ENCODE results near the gene IL13RA1.
"Not testable (repeated sequence)": the region's sequence is repeated elsewhere in the genome, so short reads cannot be mapped to it uniquely, and the experiment has no call there.

IL13RA1 gene

DNA sequence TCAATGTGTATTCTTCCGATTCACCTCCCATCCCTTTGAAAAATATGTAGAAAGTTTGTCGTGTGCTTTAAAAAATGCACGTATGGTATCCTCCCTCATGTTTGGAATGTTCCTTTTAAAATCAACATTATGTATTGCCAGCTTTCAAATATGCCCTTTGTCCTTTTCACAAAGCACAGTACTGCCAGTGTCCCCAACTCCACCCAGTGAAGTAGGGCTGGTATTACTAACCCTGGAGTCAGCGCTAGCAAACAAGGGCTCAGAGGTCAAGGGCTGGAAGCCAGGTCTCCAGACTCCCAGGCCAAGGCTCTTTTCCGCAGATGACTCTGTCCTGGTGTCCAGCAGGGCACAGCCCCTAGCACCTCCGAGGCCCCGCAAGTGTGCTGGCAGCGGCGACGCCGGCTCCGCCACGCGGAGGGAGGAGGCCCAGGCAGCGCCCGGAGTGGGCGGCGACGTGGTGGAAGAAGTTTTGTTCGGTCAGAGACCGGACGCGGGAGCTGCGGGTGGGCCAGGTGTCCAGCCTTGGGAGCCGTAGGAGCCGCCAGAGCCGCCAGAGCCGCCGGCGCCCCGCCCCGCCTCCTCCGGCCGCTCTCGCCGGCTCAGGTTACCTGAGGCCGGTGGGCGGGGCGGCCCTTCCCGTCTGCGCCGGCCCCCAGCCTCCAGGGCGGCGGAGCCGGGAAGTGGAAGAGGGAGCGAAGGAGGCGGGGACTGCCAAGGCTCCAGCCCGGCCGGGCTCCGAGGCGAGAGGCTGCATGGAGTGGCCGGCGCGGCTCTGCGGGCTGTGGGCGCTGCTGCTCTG lies at the start of gene IL13RA1:
Gene IL13RA1 (plus strand): TSS at position 720 of the 799 bp plus-strand sequence. CDS start 33 bp downstream, at position 753.
- no peak for DNase-seq (ENCODE audit: low read depth)

DNA sequence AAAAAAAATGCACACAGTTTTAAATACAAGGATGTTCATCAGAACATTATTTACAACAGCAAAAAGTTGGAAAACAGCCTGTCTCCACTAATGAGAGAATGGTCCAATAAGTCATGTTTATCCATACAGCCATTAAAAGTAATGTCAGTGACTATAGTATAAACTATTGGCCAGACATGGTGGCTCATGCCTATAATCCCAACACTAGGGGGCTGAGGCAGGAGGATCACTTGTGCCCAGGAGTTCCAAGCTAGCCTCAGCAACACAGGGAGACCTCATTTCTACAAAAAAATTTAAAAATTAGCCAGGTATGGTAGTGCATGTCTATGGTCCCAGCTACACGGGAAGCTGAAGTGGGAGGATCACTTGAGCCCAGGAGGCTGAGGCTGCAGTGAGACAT lies 48.1 kb upstream of the IL13RA1 start:
- DNase-seq (ENCODE audit: low read depth), result no peak

DNA sequence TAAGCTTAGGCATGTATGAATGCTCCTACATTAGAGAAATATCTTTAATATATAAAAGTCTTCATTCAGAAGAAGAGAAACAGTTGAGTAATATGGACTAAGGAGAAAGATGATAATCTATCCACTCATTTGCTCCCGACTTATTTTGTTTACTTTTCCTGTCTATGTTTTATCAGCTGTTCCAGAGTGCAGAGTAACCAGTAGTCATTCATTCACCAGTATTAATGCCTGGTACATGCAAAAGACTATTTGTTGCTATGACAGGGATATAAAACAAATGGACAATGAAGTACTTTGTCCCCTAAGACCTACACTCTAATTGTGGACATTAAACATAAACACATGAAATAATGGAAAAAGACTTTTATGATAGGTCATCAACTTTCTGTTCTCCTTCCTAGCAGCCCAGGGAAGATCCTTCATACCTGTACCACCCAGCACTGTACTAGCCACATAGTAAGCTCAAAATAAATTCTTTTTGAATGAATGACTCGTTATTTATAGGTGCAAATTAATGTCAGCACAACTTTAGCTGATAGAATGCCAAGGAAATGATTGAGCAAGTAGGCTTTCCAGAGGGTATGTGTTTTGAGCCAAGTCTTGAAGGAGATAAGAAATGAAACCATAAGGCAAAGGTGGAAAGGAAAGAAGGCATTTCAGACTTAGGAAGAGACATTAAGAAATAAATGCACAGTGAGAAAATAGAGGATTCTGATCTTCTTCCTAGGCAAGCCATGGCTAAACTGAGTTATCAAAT lies 45.0 kb upstream of the IL13RA1 start:
- no peak for DNase-seq (ENCODE audit: low read depth)

DNA sequence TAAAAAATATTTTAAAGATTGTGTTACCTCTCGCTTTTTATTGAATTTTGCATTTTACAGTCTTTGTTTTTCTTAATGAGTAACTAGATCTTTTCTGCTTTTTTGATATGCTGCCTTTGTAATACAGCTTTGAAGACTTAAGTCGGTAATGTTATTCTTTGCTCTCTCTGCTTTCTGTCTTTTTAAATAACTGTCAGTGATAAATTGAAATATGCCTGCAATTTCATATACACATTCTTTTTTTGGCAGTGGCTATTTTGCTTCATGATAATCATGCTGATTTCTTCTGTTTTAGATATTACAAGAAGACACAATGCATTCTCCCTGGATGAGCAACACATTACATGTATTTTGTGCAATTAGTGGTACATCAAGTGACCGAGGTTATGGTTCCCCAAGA lies 42.0 kb upstream of the IL13RA1 start:
- no peak for DNase-seq (ENCODE audit: low read depth)

DNA sequence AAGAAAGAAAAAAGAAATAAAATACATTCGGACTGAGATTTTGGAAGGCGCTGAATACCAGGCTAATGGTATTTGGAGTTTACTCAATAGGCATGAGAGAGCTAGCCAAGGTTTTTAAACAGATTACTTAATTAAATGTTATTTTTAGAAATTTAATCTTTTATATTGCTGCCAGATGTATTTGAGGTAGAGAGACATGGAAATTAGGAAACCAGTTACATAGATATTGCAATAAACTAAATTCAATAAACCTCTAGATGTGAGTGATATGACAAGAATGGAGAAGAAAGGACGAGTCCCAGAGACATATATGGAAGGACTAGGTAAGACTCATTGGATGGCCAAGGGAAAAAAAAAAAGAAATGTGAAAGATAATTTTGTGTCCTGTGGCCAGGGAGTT lies 38.5 kb upstream of the IL13RA1 start:
- no peak for DNase-seq (ENCODE audit: low read depth)

DNA sequence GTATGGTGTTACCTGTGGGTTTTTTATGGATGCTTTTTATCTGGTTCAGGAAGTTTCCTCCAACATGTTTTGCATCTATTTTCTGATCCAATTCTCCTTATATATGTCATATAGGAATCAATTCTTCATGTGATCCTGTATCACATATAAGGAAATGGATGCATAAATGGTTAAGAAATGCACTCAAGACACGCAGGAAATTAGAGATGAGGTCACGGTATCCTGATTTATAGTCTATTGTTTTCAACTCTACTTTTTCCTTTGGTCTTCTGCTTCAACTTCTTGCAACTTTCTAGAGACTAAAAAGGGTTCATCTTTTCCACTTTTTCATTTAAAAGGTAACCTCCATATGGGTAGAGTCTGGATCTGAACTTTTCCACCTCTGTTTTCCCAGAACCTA lies 33.6 kb upstream of the IL13RA1 start:
- no peak for DNase-seq (ENCODE audit: low read depth)

GRCh38 chrX:118694638-118695037 lies 32.8 kb upstream of the IL13RA1 start:
- DNase-seq (ENCODE audit: low read depth), result no peak

DNA sequence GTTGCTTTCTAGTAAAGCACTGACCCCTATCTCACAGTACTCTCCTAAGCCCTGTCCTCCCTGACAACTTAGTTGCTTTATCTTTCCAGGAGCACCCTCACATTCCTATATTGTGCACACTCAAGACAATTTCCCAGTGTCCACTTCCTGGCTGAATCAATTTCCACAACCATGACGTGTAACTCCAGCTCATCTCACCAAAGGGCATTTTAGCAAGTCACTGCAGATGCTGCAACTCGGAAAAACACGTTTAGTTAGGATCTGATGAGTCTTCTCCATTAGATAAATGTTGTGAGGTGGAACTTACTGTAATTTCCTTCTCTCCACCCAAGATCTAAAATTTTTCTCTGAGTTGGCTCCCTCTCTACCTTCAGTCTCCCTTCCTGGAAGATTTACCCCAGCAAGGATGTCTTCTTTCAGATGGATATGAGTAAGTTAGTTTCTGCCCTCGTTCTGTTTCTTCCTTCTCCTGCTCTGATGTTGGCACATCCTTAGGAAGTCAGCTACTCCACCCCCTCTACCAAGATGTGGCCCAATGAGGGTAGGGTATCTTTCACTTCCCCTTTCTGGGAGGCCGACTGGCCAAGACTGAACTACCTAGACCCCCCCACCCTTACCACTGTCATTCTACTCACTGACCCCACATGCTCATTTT lies 28.8 kb upstream of the IL13RA1 start:
- DNase-seq (ENCODE audit: low read depth), result no peak

DNA sequence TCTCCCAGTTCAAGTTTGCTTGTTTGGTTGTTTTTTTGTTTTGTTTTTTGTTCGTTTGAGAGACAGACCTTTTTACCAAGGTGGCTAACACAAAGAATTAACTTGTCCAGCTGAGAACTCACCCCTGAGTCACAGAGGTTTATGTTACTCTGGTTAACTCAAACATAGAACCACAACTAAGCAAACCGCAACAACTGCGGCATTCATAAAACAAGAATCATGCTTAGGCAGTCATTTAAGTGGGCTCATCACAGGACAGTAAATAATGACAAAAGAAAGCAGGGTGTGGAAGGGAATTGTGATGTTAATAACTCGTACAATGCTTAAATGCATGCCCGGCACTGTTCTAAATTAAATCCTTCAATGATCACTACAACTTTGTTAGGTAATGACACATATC lies 24.7 kb upstream of the IL13RA1 start:
- DNase-seq (ENCODE audit: low read depth), result no peak

DNA sequence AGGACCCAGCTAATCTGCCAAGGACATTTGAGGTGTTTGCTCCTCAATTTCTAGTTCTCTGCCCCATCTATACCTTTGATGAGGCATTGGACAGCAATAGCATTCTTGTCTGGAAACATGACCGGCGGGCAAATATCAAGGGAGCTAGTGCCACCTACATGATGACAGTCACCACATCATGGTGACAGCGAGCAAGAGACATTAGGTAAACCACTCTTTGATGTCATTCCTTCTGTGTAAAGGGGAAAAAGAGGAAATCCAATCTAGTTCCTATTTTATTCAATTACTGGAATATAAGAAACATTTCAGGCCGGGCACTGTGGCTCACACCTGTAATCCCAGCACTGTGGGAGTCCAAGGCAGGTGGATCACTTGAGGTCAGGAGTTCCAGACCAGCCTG lies 20.7 kb upstream of the IL13RA1 start:
- DNase-seq (ENCODE audit: low read depth), result no peak

- DNase-seq (ENCODE audit: low read depth), result no peak
Measured at GRCh38 chrX:118714521-118714920, 12.9 kb upstream of the IL13RA1 start.

DNA sequence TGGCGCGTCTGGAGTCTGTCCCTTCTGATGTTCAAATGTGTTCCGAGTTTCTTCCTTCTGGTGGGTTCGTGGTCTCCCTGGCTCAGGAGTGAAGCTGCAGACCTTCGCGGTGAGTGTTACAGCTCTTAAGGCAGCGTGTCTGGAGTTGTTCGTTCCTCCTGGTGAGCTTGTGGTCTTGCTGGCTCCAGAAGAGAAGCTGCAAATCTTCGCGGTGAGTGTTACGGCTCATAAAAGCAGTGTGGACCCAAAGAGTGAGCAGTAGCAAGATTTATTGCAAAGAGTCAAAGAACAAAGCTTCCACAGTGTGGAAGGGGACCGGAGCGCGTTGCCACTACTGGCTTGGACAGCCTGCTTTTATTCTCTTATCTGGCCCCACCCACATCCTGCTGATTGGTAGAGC lies 11.5 kb upstream of the IL13RA1 start:
- DNase-seq (ENCODE audit: low read depth), result not testable (repeated sequence)

- DNase-seq (ENCODE audit: low read depth), result not testable (repeated sequence)
Measured at GRCh38 chrX:118716833-118717232, 10.6 kb upstream of the IL13RA1 start.

- DNase-seq (ENCODE audit: low read depth), result no peak
Measured at GRCh38 chrX:118717678-118718391, 9.6 kb upstream of the IL13RA1 start.

GRCh38 chrX:118718737-118719136 lies 8.7 kb upstream of the IL13RA1 start:
- no peak for DNase-seq (ENCODE audit: low read depth)

GRCh38 chrX:118720058-118720707 lies 7.2 kb upstream of the IL13RA1 start:
- no peak for DNase-seq (ENCODE audit: low read depth)

GRCh38 chrX:118723376-118723775 lies 4.0 kb upstream of the IL13RA1 start:
- no peak for DNase-seq (ENCODE audit: low read depth)

GRCh38 chrX:118724365-118724764 lies 3.0 kb upstream of the IL13RA1 start:
- DNase-seq (ENCODE audit: low read depth), result no peak

GRCh38 chrX:118724775-118725174 lies 2.6 kb upstream of the IL13RA1 start:
- no peak for DNase-seq (ENCODE audit: low read depth)

DNA sequence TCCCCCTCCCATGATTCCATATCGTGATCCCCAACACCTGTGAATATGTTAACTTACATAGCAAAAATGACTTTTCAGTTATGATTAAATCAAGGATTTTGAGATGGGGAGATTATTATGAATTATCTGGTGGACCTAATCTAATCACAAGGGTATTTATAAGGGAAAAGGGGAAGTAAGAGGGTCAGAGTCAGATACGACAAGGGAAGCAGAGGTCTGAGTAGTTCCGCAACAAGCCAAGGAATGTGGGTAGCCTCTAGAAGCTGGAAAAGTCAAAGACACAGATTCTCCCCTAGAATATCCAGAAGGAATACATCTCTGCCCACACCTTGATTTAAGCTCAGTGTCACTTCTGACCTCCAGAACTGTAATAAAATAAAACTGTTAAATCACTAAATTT lies 1.0 kb upstream of the IL13RA1 start:
- DNase-seq (ENCODE audit: low read depth), result no peak

DNA sequence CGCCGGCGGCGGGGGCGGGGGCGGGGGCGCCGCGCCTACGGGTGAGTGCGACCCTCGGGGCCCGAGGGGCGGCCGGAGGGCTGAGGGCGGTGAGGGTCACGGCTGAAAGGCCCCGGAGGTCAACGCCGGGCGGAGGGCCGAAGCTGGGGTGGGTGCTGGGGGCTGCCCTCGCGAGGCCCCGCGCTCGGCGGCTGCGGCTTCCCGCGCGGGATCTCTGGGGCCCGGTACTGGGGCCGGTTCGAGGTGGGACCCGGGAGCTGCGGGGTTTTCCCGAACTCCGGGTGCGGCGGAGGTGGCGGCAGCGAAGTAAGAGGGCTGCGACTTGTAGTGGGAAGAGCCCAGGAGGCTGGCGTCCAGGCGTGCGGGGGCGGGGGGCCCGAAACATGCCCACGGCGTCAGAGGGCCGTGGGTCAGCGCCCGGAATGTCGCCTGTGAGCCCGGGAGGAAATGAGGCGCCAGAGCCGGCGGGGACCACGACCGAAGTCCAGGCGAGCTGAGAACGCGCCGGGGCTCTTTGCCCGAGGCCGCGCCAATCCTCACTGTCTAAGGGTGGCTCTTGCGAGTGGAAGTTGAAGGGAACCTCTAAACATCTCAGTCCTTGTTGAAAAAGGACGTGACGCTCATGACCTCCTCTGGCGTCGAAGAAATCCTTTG lies 407 bp downstream of the IL13RA1 start:
- no peak for DNase-seq (ENCODE audit: low read depth)

Measured in activated T-helper 1 cell treated with Interleukin-2 at 50 U/mL for 16 hours (primary cell).